HG03521 (cell line): ENCODE data around the gene RGS12.
"Not testable (repeated sequence)": the region's sequence is repeated elsewhere in the genome, so short reads cannot be mapped to it uniquely, and the experiment has no call there.

ENCODE experiments used
- ATAC-seq: cut with Tn5 transposase; IDR thresholded peaks from one replicate; pipeline ENCODE4 v1.9.1; 2021; ENCODE audit warnings: mild to moderate bottlenecking, moderate library complexity; ENCODE audit not compliant: unreplicated experiment

RGS12 gene

GRCh38 chr4:3294401-3295241, 1.8 kb downstream of the RGS12 start:
- ATAC-seq: no peak

- no peak for ATAC-seq
These were observed 3.2 kb downstream of the RGS12 start for GRCh38 chr4:3295837-3296624.

DNA sequence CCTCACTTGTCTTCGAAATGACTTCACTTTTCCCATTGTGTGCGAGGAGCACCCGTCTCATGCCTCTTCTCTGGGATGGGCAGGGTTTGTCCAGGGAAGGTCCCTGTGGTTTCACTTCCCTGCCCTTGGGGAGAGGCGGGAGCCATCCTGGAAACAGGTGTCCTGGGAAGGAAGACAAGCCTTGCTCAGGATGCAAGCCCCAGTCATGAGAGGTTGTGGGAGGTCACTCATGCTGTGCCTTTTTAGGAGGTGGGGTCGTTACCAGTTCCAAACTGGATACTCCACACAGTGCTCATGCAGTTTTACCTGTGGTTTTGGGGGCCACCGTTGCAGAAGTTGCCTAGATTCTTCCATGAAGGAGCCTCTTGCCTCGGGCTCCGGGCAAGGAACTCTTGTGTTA, 3.8 kb downstream of the RGS12 start:
- ATAC-seq: no peak

GRCh38 chr4:3297066-3297859, 4.4 kb downstream of the RGS12 start:
- ATAC-seq: no peak

DNA sequence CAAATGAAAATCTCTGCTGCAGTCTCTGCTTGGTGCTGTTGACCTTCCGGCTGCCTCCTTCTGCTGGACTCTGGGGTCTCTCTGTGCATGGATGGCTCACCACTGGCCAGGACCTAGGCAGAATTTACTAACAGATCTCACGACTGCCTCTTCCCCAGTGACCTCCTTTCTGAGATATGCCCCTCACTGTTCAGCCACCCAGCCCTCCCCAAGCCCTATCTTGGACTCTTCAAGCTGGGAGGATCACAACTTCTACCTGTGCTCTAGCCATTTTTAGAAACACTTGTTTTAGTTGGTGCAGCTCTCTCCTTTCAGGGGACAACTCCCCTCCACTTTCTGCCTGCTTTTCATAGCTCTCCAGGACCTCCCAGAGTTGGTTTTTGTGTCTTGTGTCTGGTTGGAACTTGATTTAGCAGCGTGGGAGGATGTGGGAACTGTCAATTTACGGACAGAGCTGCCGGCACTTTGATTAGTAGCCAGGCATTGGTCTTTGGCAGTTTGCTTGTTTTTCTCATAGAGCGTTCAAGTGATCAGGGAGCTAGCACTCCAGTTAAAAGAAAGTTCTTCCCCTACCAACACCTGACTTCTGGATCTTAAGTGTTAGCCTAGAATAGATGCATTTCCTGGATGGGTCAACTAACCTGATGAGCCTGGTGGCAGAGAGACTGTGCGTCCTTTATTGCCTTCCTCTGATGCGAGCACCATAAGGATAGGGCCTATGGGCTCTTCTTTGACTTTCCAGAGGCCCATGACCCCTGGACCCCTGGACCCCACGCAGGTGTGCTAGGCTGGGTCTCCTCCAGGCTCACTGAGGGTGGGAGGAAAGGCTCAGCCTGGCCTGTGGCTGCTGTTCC, 6.5 kb downstream of the RGS12 start:
- ATAC-seq: no peak

GRCh38 chr4:3299976-3300671, 7.3 kb downstream of the RGS12 start:
- ATAC-seq: no peak

- not testable (repeated sequence) for ATAC-seq
These were observed 8.1 kb downstream of the RGS12 start for GRCh38 chr4:3300882-3301281.

DNA sequence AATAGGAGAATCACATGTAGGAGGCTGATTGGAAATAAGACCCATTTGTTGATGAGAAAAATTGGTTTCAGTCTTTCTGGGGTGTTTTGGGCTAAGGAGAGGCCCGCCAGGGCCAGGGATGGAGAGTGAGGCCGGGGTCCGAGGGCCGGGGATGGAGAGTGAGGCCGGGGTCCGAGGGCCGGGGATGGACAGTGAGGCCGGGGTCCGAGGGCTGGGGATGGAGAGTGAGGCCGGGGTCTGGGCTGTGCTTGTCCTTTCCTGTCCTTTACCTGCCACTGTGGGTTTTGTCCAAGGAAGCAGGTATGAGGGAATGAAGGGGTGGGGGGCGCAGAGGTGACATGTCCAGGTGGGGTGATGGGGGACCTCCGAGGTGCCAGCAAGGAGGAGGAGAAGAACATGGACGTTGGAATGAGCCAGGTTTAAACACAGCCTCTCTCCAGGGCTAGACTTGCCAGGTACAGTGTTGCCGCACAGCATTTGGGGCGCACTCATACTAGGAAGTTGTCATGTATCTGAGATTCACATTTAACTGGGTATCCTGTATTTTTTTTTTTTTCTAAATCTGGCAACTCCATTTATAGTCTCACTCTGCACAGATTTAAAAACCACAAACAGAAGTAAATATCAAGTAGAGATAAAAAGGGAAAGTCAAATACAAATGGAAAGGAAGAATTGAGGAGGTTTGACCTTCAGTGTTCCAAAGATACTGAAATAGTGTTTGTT, 8.8 kb downstream of the RGS12 start:
- no peak for ATAC-seq

DNA sequence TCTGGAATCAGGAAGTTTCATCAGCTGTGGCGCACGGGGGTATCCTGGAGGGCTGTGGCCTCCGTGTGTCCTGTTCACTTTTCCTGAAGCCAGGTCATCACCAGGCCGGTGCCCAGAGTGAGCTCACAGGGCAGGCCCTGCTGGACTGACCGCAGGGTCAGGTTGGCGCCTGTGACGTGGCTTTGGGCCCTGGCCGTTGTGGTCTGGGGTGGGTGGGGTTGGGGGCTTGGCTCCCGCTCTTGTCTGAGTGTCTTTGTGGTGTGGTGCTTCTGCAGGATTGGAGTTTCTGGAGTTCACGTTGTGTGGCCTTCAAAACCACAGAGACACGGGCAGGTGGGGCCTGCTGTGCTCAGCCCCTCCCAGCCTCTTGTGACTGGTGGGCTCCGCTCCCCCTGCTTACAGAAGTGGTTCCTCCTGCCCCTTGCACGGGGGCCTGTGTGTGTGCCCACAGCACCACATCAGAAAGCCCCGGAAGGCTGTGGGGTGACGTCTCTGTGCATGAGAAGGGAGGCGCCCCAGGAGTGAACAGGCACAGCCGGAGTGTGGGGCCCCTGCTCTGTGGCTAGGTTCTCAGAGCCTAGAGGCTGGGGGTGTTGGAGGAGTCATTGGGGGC, 9.5 kb downstream of the RGS12 start:
- ATAC-seq: no peak

DNA sequence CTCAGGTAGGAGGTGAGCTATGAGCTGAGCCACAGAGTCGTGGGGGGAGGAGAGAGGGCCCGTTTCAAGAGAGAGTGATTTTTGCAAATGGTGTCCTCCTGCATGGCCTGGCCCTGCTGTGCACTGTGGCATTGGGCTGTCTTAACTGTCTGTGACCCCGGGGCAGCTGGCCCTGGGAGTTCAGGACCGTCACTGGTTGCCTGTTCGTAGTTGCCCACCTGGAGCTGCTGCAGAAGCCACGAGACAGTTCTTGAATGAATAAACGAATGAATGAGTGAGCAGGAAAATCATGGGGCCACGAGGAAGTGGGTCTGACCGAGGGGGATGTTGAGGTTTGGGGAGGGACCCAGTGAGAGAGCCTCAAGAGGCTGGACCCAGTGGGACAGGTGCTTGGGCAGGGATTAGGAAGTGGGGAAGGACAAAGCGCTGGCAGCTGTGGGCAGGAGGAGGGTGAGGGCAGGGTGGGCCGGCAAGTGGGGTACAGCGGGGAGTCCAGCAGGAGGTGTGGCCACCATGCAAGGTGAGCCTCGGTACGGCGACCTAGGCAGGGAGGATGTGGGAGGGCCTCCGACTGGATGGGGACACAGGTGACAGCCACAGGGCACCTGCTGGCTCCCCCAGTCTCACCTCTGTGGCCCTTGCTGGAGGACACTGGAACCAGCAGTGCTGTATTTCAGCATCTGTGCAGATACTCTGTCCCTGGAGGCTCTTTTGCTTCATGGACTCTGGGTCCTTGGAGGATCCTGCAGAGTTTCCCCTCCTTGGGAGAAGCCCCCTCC, 10.2 kb downstream of the RGS12 start:
- no peak for ATAC-seq

- ATAC-seq: no peak
These were observed 10.7 kb downstream of the RGS12 start for GRCh38 chr4:3303565-3303824.

GRCh38 chr4:3303923-3304710, 11.3 kb downstream of the RGS12 start:
- ATAC-seq: no peak

GRCh38 chr4:3304831-3305609, 12.2 kb downstream of the RGS12 start:
- no peak for ATAC-seq

GRCh38 chr4:3305610-3306371, 13.0 kb downstream of the RGS12 start:
- no peak for ATAC-seq

DNA sequence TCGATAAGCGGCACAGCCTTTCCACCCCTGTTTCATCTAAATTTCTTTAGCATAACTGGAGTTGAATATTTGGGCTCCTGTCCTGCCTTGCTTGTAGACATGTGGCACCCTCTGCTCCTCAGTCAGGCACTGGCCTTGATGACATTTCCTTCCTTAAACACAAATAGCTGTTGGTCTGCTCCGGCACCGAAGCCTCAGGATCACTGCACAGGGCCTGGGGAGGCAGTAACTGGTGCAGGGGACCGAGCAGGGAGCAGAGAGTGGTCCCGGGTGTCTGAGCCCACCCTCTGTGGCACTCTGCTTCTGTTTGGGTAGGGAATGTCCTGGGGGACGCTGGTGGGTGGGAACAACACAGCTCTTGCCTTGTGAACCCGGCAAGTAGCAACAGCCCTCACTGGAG, 13.6 kb downstream of the RGS12 start:
- ATAC-seq: no peak

- no peak for ATAC-seq
These were observed 14.2 kb downstream of the RGS12 start for GRCh38 chr4:3307060-3307459.
